Chondrocyte (in vitro differentiated cells): ENCODE results near the gene ZSWIM5. TPM values are rescaled to one million over a fixed set of nuclear protein-coding genes. Genes with fewer than 3 reads are reported as not detected.
"Not testable (repeated sequence)": the region's sequence is repeated elsewhere in the genome, so short reads cannot be mapped to it uniquely, and the experiment has no call there.

Experiments used
- DNase-seq: peaks from one replicate; pipeline ENCODE4 v3.0.0; 2021; ENCODE audit warnings: mixed read lengths, low spot score
- H3K27ac Mint-ChIP-seq: one replicate; pipeline ENCODE4 v1.8.0; 2021; ENCODE audit warnings: mild to moderate bottlenecking, moderate library complexity, mixed read lengths; ENCODE audit not compliant: unreplicated experiment
- H3K27me3 Mint-ChIP-seq: 2 replicates; pipeline ENCODE4 v1.8.0; 2021; ENCODE audit warnings: low read depth, mixed read lengths
- H3K36me3 Mint-ChIP-seq: 2 replicates; pipeline ENCODE4 v1.8.0; 2021; ENCODE audit warnings: low read depth, mixed read lengths
- H3K4me1 Mint-ChIP-seq: 2 replicates; pipeline ENCODE4 v1.8.0; 2021; ENCODE audit warnings: low read depth, mild to moderate bottlenecking, mixed read lengths
- H3K4me3 Mint-ChIP-seq: one replicate; pipeline ENCODE4 v1.8.0; 2021; ENCODE audit warnings: mild to moderate bottlenecking, moderate library complexity, mixed read lengths; ENCODE audit not compliant: unreplicated experiment
- H3K9me3 Mint-ChIP-seq: 2 replicates; pipeline ENCODE4 v1.8.0; 2021; ENCODE audit warnings: low read depth, mixed read lengths
- total RNA-seq: library from RNA; stranded (reverse); gene quantifications from 3 replicates; pipeline ENCODE4 v1.2.1, GENCODE V29; 2021
- TF ChIP-seq, protein P1 (sequence below): fragments of 200-600 bp; sonication (generic); IDR thresholded peaks from 2 replicates; pipeline ENCODE4 v1.5.0; 2021; ENCODE audit warnings: antibody characterized with exemption, mild to moderate bottlenecking, moderate library complexity

ZSWIM5 gene
- total RNA-seq, 1 donor from 2014 or later: 1.0 TPM

GRCh38 chr1:45002650-45003645 is 203.5 kb downstream of the ZSWIM5 start:
- DNase-seq: no peak
- Mint-ChIP-seq H3K36me3 (peaks cover 39% of the 10 kb centered on the region), H3K27me3 (no peaks in the 10 kb centered on the region), H3K4me1 (no peaks in the 10 kb centered on the region), H3K9me3 (no peaks in the 10 kb centered on the region), H3K4me3 (no peak overlapping the region), H3K27ac (no peak overlapping the region)
- TF ChIP-seq, protein P1, sequence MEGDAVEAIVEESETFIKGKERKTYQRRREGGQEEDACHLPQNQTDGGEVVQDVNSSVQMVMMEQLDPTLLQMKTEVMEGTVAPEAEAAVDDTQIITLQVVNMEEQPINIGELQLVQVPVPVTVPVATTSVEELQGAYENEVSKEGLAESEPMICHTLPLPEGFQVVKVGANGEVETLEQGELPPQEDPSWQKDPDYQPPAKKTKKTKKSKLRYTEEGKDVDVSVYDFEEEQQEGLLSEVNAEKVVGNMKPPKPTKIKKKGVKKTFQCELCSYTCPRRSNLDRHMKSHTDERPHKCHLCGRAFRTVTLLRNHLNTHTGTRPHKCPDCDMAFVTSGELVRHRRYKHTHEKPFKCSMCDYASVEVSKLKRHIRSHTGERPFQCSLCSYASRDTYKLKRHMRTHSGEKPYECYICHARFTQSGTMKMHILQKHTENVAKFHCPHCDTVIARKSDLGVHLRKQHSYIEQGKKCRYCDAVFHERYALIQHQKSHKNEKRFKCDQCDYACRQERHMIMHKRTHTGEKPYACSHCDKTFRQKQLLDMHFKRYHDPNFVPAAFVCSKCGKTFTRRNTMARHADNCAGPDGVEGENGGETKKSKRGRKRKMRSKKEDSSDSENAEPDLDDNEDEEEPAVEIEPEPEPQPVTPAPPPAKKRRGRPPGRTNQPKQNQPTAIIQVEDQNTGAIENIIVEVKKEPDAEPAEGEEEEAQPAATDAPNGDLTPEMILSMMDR: no peak

- H3K4me1 Mint-ChIP-seq, DNase-seq, H3K9me3 Mint-ChIP-seq, H3K27me3 Mint-ChIP-seq, H3K4me3 Mint-ChIP-seq, H3K27ac Mint-ChIP-seq: not testable (repeated sequence)
- peaks cover 32% of the 10 kb centered on the region for H3K36me3 Mint-ChIP-seq
Observed at GRCh38 chr1:45001576-45001975, 204.8 kb downstream of the ZSWIM5 start.

- Mint-ChIP-seq H3K27me3 (no peaks in the 10 kb centered on the region), H3K4me3 (no peak overlapping the region), H3K36me3 (peaks cover 32% of the 10 kb centered on the region), H3K9me3 (no peaks in the 10 kb centered on the region), H3K27ac (no peak overlapping the region), H3K4me1 (no peaks in the 10 kb centered on the region)
- TF ChIP-seq, protein P1: no peak
- DNase-seq: no peak
Observed at GRCh38 chr1:45001011-45001481, 205.4 kb downstream of the ZSWIM5 start.

GRCh38 chr1:44999232-44999631 is 207.2 kb downstream of the ZSWIM5 start:
- no peak overlapping the region for H3K4me3 Mint-ChIP-seq
- DNase-seq: no peak

GRCh38 chr1:44995467-44996238 is 210.8 kb downstream of the ZSWIM5 start:
- Mint-ChIP-seq H3K27ac (no peak overlapping the region), H3K4me3 (no peak overlapping the region), H3K4me1 (no peaks in the 10 kb centered on the region), H3K36me3 (no peaks in the 10 kb centered on the region), H3K9me3 (no peaks in the 10 kb centered on the region), H3K27me3 (no peaks in the 10 kb centered on the region)
- DNase-seq: no peak
- TF ChIP-seq, protein P1: no peak

More at GRCh38 chr1:44999232-44999631, 207.2 kb downstream of the ZSWIM5 start:
- Mint-ChIP-seq H3K27ac (no peak overlapping the region), H3K27me3 (no peaks in the 10 kb centered on the region), H3K36me3 (peaks cover 17% of the 10 kb centered on the region), H3K9me3 (no peaks in the 10 kb centered on the region), H3K4me1 (no peaks in the 10 kb centered on the region)
- TF ChIP-seq, protein P1: no peak
